Kidney capillary endothelial cell (primary cell): ENCODE results near the gene GARNL3.

ENCODE experiments used
- DNase-seq: peaks from one replicate; pipeline ENCODE4 v3.0.0-alpha.2; 2018; ENCODE audit warnings: low spot score

Gene GARNL3

GRCh38 chr9:127313042-127313560, 48.5 kb downstream of the GARNL3 start:
- DNase-seq = no peak

GRCh38 chr9:127314911-127315310, 50.3 kb downstream of the GARNL3 start:
- no peak for DNase-seq

- no peak for DNase-seq
These were observed 52.2 kb downstream of the GARNL3 start for GRCh38 chr9:127316586-127317323.

GRCh38 chr9:127318651-127319167, 54.1 kb downstream of the GARNL3 start:
- peak; percentile 36 for DNase-seq

GRCh38 chr9:127319366-127320114, 55.0 kb downstream of the GARNL3 start:
- no peak for DNase-seq

GRCh38 chr9:127320115-127320378, 55.5 kb downstream of the GARNL3 start:
- no peak for DNase-seq

- DNase-seq = no peak
These were observed 58.8 kb downstream of the GARNL3 start for GRCh38 chr9:127323393-127323792.

GRCh38 chr9:127330501-127330900, 65.9 kb downstream of the GARNL3 start:
- DNase-seq = no peak

- no peak for DNase-seq
These were observed 68.9 kb downstream of the GARNL3 start for GRCh38 chr9:127333221-127334064.

- DNase-seq = no peak
These were observed 70.2 kb downstream of the GARNL3 start for GRCh38 chr9:127334725-127335124.

GRCh38 chr9:127336086-127336485, 71.5 kb downstream of the GARNL3 start:
- DNase-seq = no peak

GRCh38 chr9:127336506-127337352, 72.2 kb downstream of the GARNL3 start:
- DNase-seq = peak; percentile 99

- DNase-seq = no peak
These were observed 76.1 kb downstream of the GARNL3 start for GRCh38 chr9:127340721-127341120.

- no peak for DNase-seq
These were observed 76.6 kb downstream of the GARNL3 start for GRCh38 chr9:127341152-127341551.

GRCh38 chr9:127344368-127345000, 79.9 kb downstream of the GARNL3 start:
- DNase-seq = no peak

GRCh38 chr9:127345566-127345965, 81.0 kb downstream of the GARNL3 start:
- DNase-seq = no peak

- DNase-seq = no peak
These were observed 82.0 kb downstream of the GARNL3 start for GRCh38 chr9:127346584-127346983.

GRCh38 chr9:127347831-127348776, 83.5 kb downstream of the GARNL3 start:
- peak; percentile 31 for DNase-seq

GRCh38 chr9:127349483-127350113, 85.0 kb downstream of the GARNL3 start:
- no peak for DNase-seq
